Cardiac fibroblast (primary cell): ENCODE results near the gene TTLL8.

Experiments used
- DNase-seq, 2 donors: peaks; one replicate each; pipeline versions ENCODE4 v3.0.0 to v3.0.0-alpha.2; 2010; ENCODE audit warnings: low read depth in 2 of 2
- H3K4me3 ChIP-seq, 2 donors: replicated peaks in 1 of 2; 1 replicate in 1 of 2; 2 replicates in 1 of 2; pipeline ENCODE4 v1.5.1; 2011; ENCODE audit warnings: low read depth in 2 of 2, low read length in 2 of 2, mild to moderate bottlenecking in 2 of 2, moderate library complexity in 1 of 2
- TF ChIP-seq, protein P1 (sequence below): IDR thresholded peaks from one replicate; pipeline ENCODE4 v1.5.1; 2011; ENCODE audit warnings: low read depth, mild to moderate bottlenecking, low read length, inconsistent platforms

TTLL8 gene

DNA sequence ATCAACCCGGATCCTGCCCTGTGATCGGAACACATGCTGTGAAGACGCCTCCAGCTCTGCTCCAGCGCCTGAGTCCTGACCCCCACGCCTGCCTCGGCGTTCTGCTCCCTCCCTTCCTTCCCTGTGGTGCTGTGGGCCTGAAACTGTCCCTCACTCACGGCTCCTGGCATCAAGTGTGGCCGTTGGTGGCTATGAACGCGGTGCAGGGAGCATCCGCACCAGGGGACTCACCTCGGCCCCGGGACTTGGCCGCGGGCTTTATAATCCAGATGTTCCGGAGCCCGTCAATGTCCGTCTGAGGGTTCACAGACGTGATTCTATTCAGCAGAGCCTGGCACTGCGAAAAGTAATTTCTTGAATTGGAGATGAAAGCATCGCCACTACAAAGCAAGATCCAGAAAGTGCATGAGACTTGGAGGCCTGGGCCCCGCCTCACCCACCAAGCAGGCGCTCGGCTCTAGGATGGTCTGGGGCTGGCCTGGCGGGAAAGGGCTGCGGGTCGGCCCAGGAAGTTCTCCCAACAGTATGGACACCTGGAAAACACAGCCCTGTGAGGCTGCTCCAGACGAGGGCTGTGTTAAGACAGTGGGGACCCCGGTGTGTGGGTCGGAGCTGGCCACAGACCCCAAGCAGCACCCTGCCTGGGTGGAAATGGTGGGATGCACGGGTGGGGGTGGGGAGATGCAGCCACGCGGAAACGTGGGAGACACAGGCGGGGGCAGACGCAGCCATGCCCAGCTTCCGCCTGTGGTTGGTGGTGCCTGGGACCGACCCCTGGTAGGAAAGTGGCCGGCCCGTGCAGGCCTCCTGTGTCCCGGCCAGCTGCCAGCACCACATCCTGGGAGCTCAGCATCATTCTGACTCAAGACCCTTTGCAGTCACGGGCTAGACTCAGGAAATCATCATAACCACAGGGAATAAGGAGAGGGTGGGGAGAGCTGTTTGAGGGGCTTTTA, 23.7 kb downstream of the TTLL8 start:
- no peak for DNase-seq
- TF ChIP-seq, protein P1, sequence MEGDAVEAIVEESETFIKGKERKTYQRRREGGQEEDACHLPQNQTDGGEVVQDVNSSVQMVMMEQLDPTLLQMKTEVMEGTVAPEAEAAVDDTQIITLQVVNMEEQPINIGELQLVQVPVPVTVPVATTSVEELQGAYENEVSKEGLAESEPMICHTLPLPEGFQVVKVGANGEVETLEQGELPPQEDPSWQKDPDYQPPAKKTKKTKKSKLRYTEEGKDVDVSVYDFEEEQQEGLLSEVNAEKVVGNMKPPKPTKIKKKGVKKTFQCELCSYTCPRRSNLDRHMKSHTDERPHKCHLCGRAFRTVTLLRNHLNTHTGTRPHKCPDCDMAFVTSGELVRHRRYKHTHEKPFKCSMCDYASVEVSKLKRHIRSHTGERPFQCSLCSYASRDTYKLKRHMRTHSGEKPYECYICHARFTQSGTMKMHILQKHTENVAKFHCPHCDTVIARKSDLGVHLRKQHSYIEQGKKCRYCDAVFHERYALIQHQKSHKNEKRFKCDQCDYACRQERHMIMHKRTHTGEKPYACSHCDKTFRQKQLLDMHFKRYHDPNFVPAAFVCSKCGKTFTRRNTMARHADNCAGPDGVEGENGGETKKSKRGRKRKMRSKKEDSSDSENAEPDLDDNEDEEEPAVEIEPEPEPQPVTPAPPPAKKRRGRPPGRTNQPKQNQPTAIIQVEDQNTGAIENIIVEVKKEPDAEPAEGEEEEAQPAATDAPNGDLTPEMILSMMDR = no peak
- no peak overlapping the region for H3K4me3 ChIP-seq

DNA sequence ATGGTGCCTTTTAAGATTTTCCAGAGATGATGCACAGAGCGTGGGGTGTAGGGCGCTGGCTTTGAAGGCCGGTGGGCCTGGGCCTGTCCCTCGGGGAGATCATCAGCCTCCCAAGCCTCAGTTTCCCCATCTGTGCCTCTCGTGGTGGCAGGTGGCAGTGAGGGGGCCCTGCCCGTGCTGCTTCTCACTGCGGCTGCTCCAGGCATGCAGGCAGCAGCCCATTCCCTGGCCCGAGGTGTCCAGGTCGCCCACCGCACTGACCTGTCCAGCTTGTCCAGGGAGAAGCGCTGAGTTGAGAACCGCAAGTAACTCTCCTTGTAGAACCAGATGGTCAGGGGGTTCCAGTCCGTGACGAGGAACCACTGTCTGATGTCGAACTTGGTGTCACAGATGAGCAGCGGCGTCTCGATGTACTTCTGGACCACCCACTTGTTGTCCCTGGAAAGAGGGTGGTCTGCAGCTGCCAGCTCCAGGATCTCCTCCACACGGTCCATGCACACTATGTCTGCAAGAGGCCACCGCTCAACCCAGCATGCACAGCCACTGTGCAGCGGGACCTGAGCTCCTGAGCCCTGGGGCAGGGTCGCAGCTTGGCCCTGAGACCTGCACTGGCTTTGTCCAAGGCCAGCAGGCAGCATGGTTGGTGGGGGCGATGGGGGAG, 25.0 kb downstream of the TTLL8 start:
- DNase-seq = no peak
- no peak overlapping the region for H3K4me3 ChIP-seq
- TF ChIP-seq, protein P1 = no peak

DNA sequence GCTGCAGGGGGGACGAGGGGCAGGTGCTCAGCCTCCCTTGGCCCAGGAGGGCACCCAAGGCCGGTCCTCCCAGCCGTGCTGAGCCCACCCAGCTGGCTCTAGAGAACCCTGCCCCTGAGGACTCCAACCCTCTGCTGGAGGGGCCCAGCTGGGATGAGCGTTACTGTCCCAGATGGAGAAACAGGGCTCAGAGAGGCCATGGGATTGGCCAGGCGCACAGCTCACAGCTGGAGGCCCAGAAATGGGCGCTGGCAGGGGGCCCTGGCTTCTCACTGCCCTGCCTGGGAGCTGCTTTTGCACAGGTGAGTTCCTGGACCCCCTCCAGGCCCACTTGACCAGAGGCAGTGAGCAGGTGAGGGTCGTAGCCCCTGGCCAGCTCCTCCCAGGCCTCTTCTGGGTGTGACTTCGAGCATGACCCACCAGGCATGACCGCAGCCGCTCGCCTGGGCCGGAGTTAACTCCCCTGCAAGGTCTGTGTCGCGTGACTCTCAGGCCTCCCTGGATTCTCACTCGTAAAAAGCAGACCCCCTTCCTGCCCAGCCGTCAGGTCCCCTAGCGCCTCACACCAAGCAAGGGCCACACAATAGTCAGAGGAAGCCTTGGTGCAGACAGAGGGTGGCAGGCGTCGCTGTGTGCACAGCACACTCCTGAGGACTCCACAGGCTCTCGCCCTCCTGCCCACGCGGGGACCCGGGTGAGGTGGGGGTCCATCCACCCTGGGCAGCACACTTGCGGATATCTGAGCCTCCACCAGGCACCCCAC, 25.8 kb downstream of the TTLL8 start:
- no peak for DNase-seq
- no peak overlapping the region for H3K4me3 ChIP-seq
- TF ChIP-seq, protein P1 = no peak

DNA sequence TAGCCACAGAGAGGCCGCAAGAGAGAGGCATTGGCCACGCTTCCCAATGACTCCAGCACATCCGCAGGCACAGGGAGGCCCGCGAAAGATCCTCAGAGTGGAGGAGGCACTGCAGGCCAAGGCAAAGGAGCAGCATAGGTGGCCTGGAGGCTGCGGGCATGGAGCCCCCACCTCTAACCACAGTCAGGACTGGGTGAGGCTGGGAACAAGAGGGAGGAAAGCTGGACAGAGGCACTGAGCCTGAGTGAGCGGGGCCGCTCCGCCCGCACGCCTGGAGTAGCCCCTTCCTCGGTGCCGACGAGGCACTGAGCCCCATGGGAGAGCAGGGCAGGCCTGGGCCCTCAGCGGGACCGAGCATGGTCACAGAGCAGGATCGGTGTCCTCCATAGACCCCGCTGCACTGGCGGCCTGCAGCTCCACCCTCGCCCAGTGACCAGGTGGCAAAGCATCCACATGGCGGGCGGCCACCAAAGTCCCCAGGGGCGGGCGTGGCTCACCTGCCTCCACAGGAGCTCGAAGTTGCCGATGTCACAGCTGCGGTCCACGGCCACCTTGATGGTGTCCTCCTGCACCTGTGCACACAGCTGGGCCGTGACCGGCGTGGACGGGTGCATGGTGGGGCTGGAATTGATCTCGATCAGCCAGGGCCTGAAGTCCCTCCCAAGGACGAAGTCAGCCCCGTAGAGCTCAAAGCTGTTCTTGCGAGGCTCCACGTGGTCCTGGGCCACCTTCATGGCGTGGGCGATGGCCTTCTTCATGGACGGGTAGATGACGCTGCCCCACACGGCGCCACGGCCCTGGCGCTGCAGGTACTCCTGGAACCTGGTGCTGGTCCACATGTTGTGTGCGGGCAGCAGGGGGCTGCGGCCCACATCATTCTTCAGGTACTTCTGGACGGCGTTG, 26.7 kb downstream of the TTLL8 start:
- no peak overlapping the region for H3K4me3 ChIP-seq
- DNase-seq = no peak
- TF ChIP-seq, protein P1 = no peak

DNA sequence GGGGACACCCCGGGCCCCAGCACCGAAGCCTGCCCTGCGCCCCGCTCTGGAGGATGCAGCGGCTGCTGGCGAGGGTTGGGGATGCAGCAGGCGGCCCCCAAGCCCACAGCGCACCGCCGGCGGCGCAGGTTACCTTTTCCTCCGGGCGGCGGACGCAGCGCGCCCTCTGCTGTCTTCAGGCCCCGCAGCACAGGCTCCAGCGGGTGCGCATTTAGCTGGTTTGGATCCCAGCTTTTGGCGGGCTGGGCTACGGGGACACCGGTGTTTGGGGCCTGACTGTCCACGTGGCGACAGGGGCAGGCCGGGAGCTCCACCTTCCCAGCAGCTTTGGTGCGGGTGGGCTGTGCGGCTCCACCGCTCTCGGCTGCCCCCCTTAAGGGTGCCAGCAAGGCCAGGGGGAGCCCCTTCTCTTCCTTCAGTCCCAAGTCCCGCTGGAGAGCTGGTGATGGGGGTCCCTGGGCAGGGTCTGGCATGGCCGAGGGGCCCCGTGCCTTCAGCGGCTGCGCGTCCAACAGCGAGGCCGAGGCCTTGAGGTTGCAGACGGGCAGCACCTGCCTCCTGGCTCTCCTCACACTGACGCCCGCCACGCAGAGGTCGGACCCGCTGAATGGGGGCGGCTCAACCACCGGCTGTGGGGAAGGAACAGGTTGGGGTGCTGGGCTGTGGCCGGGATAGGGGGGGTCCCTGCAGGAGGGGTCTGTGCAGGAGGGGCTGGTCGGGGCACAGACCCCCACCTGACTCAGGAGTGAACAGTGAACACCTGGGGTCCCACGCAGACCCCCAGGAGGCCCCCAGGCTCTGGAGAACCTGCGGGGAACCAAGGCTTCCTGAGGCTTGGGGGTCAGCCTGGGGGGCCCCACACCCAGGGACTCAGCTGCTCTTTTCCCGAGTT, 27.6 kb downstream of the TTLL8 start:
- H3K4me3 ChIP-seq = no peak overlapping the region
- DNase-seq = peak; percentile 67 to 72
- TF ChIP-seq, protein P1 = peak; percentile 81
